Amniotic epithelial cell (primary cell): ENCODE results near the gene RASSF9.
A peak's percentile ranks its signal among the peaks of the same experiment; 100 is the strongest.

Experiments
- DNase-seq: peaks from one replicate; pipeline ENCODE4 v3.0.0-alpha.2; 2010; ENCODE audit warnings: low read depth

RASSF9 gene

GRCh38 chr12:85821206-85821605 lies 15.0 kb downstream of the RASSF9 start:
- DNase-seq: peak; percentile 39

DNA sequence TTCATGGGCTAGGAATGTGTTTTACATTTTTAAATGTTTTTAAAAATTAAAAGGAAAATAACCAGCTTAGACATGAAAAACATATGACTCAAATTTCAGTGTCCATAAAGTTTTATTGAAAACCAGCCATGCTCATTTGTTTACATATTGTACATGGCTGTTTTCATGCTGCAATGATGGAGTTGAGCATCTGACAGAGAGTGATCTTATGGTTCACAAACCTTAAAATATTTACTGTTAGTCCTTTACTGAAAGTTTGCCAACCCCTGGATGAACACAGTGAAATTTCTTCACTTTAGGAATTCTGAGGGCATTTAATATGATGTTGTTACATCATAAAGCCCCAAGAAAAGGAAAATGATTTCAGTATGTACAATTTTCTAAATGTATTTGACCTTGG lies 16.1 kb downstream of the RASSF9 start:
- peak; percentile 52 for DNase-seq

GRCh38 chr12:85814741-85815140 lies 21.5 kb downstream of the RASSF9 start:
- no peak for DNase-seq

DNA sequence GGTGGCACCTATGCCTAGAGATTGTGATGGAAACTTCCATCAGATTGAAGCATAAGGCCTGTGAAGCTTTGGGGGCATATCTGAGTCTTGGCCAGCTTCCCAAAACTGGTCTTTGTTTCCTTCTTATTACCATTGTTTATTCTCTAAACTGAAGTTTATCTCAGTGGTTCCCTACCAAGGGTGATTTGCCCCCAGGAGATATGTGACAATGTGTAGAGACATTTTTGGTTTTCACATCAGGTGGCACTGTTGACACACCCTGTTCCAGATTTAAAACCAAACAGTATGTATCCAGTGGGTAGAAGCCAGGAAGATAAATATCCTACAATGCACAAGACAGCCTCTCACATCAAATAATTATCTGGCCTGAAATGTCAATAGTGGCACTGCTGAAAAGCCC lies 22.1 kb downstream of the RASSF9 start:
- no peak for DNase-seq

- DNase-seq: no peak
Observed at GRCh38 chr12:85809500-85809899, 26.7 kb downstream of the RASSF9 start.

GRCh38 chr12:85807730-85808129 lies 28.5 kb downstream of the RASSF9 start:
- DNase-seq: no peak

GRCh38 chr12:85805654-85806053 lies 30.6 kb downstream of the RASSF9 start:
- DNase-seq: peak; percentile 43

DNA sequence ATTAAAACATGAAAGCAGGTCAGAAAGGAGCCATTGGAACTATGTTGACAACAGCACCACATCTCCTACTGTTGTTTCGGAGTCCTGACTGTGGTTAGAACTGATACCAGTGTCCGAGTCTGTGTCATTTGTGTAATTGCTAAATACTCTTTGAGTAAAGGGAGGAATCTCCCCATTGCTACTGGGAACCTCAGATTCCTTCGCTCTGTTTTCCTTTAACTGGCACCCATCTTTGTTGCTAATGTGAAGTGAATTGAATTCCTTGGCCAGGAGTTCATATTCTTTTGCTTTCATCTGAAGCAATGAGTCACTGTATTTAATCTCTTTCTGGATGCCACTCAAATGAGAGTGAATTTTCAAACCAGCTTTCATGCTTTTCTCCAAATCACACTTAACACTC lies 31.5 kb downstream of the RASSF9 start:
- DNase-seq: peak; percentile 72

DNA sequence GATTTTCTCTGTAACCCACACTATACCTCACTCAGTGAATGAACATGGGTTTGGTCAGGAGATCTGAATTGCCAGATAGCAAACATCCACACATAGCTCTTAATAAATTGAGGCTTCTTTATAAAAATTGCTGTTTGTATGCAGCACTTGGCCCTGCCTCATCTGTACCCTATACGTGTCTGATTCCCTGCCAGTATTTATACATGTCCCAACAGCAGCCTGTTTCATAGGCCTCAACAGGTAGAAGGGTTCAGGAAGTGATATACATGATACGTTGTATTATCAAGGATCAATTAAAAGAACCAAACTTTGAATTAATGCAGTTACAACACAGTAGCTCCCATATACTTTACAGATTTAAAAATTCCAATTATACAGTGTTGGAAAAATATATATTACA lies 32.3 kb downstream of the RASSF9 start:
- no peak for DNase-seq

DNA sequence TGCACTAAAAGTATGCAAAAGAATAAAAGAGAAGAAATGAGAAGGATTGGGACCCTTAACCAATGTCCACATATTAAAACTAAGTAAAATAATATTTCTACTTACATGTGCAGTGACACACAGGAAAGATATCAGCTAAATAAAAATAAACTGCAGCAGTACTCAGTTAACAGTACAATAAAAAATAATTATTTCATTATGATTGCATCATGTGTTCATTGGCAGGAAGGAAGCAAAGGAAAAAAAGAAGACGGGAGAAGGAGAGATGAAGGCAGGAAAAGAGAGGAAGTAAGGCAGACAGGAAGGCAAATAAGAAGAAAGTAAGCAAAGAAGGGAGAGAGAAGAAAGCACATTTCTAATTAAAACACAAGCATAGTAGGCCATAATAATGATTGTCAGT lies 33.0 kb downstream of the RASSF9 start:
- no peak for DNase-seq

DNA sequence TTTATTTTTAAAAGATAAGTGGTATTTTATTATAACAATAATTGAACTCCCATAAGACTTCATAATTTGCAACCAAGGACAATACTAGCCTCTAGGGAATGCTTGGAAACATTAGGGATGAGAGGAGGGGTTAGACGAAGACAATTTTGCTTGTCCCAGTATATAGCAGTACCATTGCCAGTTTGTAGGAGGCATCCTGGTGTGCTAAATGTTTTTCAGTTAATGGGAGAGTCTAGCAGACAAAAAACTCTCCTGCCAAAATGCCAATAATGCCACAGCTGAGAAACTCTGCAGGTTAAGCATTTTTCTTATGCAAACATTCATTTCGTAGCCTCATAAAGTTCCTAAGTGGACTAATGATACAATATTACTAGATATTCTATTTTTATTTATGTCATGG lies 38.1 kb downstream of the RASSF9 start:
- DNase-seq: no peak

- no peak for DNase-seq
Observed at GRCh38 chr12:85796001-85796400, 40.2 kb downstream of the RASSF9 start.

DNA sequence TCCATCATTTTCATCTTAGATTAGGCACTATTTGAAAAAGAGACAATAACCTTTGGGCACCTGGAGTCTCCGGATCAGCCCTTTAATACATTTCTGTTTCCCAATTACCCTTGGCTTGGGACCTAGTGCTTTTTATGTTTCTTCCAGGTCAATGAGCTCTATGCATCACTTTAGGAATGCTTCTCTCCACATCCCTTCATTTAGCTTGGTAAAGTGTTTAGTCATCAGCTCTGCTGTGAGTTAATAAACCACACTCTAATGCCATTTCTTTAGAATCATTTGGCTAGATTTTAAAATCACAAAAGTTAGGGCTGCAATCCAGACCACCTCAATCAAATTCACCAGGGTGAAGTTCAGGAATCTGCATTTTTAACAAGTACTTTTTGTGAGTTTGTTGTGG lies 41.7 kb downstream of the RASSF9 start:
- DNase-seq: peak; percentile 24

DNA sequence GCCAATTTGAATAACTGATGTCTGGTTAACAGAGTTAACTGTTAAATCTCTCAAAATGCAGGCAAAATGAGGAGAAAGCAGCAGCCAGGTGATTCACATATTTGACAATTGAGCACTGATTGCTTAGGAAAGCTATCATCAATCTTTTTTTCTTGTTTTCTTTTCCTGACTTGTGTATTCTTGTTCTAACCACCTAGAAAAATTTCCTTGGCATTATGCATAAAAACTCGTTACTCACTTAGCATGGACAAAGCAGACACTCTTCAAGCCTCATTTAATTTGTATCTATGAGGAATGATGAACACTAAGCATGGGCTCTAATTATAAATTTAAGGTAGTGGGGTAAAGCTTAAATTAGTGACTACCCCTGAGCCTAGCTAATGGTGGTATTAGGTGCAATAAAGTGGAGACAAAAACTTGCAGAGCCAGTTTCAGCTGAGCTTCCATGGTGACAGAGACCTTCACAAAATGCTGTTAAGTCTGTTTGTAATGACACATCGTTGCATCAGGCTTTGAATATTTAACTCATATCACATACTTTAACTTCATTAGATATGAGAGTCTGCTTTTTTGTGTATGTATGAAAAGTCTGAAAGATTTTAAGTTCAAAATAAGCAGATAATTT lies 52.0 kb downstream of the RASSF9 start:
- DNase-seq: no peak

DNA sequence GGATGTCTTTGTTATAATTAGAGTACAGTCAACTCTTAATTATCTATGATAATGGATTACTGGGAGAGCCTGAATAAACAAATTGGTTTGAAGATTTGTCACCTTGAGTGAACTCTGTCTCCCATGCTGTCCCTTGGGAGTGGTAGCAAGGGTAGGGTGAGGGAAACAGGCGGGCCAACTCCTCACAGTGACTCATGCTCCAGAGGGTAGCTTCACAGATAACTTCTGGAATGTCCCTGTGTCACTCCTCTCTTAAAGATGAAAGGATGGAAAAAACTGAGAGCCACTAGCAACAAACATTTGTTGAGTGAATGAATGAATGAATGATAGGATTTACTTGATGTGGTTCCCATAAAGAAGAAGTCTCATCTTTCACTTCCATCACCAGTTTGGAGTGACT lies 53.5 kb downstream of the RASSF9 start:
- DNase-seq: no peak

DNA sequence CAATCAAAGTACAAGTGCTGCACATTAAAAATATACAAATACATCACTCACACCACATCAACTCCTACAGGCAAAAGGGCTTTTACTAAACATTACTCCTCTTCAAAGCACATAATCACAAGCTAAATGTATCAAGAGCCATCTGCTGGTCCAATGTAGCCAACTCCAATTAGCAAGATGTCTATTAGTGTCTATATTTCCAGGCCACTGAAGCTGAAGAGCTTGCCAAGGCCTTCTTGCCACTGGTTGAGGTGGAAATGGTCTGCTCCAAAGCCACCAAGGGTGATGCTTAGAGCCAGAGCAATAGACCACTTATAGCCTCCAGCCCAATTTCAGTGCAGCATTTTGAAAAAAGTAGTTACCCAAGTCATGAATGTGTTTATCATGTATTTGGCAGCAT lies 54.4 kb downstream of the RASSF9 start:
- no peak for DNase-seq

DNA sequence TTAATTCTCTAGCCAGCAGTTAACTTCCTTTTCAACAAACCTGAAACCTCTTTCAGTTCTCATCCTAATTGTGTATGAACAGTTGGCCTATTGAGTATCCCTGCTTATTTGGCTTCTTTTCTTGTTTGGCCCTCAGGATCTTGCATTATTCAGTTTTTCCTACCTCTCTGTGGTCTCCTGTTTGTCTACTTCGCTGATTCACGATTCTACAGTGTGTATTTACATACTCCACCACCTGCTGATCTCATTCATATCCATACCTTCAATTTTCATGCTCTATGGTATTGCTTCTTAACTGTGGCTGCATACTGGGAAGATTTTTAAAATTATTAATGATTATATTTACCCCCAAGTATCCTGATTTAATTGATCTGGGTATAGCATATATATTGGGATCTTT lies 56.4 kb downstream of the RASSF9 start:
- DNase-seq: no peak

DNA sequence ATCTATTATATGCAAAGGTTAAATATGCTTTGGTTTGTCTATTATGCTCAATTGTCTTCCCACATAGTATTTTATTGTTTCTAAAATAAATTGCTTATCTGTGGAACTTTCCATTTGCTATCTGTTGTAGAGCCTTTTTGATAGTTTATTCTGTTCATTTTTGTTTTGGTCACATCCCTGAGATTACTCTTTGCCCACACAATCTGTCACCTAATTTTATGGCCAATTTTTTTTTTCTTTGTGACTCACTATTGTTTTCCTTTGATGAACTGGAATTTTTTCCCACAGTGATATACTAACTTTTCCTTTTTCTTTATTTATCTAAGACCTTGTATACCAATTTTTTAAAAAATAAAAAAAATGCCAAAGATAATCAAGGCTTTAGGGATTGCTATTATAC lies 61.1 kb downstream of the RASSF9 start:
- no peak for DNase-seq

DNA sequence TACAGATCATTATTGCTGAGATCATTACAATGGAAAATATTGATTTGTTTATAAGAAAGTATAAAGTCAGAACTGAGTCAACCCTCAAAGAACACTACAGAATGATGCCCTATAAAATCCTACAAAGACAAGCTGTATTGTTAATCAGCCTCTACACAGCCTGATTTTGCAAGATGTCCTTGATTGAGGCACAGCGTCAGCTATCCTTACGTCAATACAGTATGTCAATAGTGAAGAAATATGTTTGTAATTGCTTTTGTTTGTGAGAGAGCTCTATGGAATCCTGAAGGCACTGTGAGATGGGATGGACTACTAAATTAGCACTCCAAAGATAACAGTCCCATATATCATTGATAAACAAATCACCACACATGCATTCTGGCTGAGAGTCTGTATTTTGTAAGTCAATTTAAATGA lies 70.7 kb downstream of the RASSF9 start:
- peak; percentile 40 for DNase-seq

DNA sequence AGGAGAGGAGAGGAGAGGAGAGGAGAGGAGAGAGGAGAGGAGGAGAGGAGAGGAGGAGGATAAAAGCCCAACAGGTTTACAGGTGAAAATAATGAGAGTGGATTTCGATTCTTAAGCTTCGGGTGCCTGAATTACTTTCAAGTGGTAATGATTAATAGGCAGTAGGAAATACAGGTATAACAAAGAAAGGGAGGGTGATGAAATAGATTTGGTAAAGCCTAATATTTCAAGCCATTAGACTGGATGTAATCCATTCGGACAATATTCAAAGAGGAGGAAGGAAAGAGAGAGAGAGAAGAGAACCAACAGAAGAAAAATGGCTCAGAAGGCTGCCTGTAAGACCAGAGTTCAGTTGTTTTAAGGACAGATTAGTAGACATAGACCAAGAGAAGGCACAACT lies 76.6 kb downstream of the RASSF9 start:
- no peak for DNase-seq

DNA sequence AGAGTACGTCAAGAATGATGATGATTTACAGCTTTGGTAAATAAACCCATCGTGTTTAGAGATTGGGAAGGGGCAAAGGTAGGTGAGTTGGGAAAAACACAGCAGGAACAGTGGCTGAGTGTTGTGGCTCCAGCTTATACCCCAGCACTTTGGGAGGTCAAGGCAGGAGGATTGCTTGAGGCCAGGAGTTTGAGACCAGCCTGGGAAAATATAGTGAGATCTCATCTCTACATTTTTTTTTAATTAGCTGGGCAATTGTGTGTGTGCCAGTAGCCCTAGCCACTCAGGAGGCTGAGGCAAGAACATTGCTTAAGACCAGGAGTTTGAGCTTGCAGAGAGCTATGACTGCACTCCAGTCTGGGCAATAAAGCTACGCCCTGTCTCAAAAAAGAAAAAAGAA lies 77.1 kb downstream of the RASSF9 start:
- no peak for DNase-seq

GRCh38 chr12:85755760-85756159 lies 80.4 kb downstream of the RASSF9 start:
- peak; percentile 13 for DNase-seq
